Bladder microvascular endothelial cell (primary cell): ENCODE results near the gene UBE4A. TPM values are rescaled to one million over a fixed set of nuclear protein-coding genes. Genes with fewer than 3 reads are reported as not detected.

Experiments
- total RNA-seq: library from RNA; depleted of rRNA; stranded (reverse); fragments of >200 nt; gene quantifications from 2 replicates; pipeline ENCODE4 v1.2.3, GENCODE V29; 2014

The UBE4A gene
- 18.9 and 31.7 TPM in 2 replicates for total RNA-seq

GRCh38 chr11:118359295-118359958, at the start of gene UBE4A:
UBE4A (plus strand) TSS chr11:118359600; CDS start chr11:118365081, 5,481 bp downstream.

GRCh38 chr11:118342503-118343161, 16.8 kb upstream of the UBE4A start, which contains the start of gene CD3D:
CD3D (minus strand) TSS chr11:118342705; CDS start chr11:118342607, 98 bp downstream.

GRCh38 chr11:118343981-118344515, 15.4 kb upstream of the UBE4A start, which contains the start of gene CD3G:
CD3G (plus strand) TSS chr11:118344344; CDS start chr11:118344424, 80 bp downstream.

GRCh38 chr11:118401151-118401879, 41.9 kb downstream of the UBE4A start, which contains the start of gene ATP5MG:
ATP5MG (plus strand) TSS chr11:118401606; CDS start chr11:118401666, 60 bp downstream.

GRCh38 chr11:118435893-118436624, 76.7 kb downstream of the UBE4A start, which contains the start of gene KMT2A:
KMT2A (plus strand) TSS chr11:118436492; CDS start chr11:118436513, 21 bp downstream.

Other genes with a start within 250 kb of the UBE4A start
- gene SCN4B, start 206.8 kb upstream of the UBE4A start, total RNA-seq, result under 0.01 and 0.06 TPM in 2 replicates
- gene SCN2B, start 183.0 kb upstream of the UBE4A start, total RNA-seq, result not detected in 2 replicates
- 0.19 TPM in 1 of 2 replicates, not detected in the other for gene JAML, start 134.6 kb upstream of the UBE4A start, total RNA-seq
- 5.1 and 6.0 TPM in 2 replicates for gene MPZL3, start 107.2 kb upstream of the UBE4A start, total RNA-seq
- 41.0 and 78.2 TPM in 2 replicates for gene MPZL2, start 95.3 kb upstream of the UBE4A start, total RNA-seq
- gene CD3E, start 54.9 kb upstream of the UBE4A start, total RNA-seq, result not detected in 2 replicates
- gene CD3D, start 16.9 kb upstream of the UBE4A start, total RNA-seq, result not detected in 2 replicates
- not detected in 2 replicates for gene CD3G, start 15.3 kb upstream of the UBE4A start, total RNA-seq
- 86.7 and 87.1 TPM in 2 replicates for gene ATP5MG, start 42.0 kb downstream of the UBE4A start, total RNA-seq
- 19.1 and 53.6 TPM in 2 replicates for gene KMT2A, start 76.9 kb downstream of the UBE4A start, total RNA-seq
- 0.49 and 1.3 TPM in 2 replicates for gene TTC36, start 167.9 kb downstream of the UBE4A start, total RNA-seq
- gene TMEM25, start 171.6 kb downstream of the UBE4A start, total RNA-seq, result 4.5 and 28.1 TPM in 2 replicates
- 18.0 and 18.8 TPM in 2 replicates for gene IFT46, start 206.3 kb downstream of the UBE4A start, total RNA-seq
- 71.7 and 132 TPM in 2 replicates for gene ARCN1, start 212.8 kb downstream of the UBE4A start, total RNA-seq
- 49.9 and 62.4 TPM in 2 replicates for gene PHLDB1, start 248.0 kb downstream of the UBE4A start, total RNA-seq